Loucy (cell line): ENCODE results near the gene LTBP1.

Experiments used
- H2AFZ ChIP-seq: fragments of 200-600 bp; sonication (generic); 2 replicates; pipeline ENCODE4 v1.6.0; 2016; ENCODE audit warnings: antibody characterized with exemption, mild to moderate bottlenecking, low read length, moderate library complexity
- H3F3A ChIP-seq: fragments of 200-600 bp; 2 replicates; pipeline ENCODE4 v1.6.0; 2016; ENCODE audit warnings: antibody characterized with exemption, low read depth, mild to moderate bottlenecking
- H3K27me3 ChIP-seq: fragments of 200-600 bp; sonication (generic); 2 replicates; pipeline ENCODE4 v1.6.1; 2014; ENCODE audit warnings: low read length, mild to moderate bottlenecking; ENCODE audit not compliant: insufficient read depth, poor library complexity, severe bottlenecking
- H3K36me3 ChIP-seq: fragments of 200-600 bp; sonication (generic); 2 replicates; pipeline ENCODE4 v1.6.1; 2016; ENCODE audit warnings: low read length; ENCODE audit not compliant: insufficient read depth
- H3K4me1 ChIP-seq: fragments of 200-600 bp; sonication (generic); 2 replicates; pipeline ENCODE4 v1.5.1; 2014; ENCODE audit warnings: low read length, mild to moderate bottlenecking; ENCODE audit not compliant: insufficient read depth, poor library complexity, severe bottlenecking
- H3K4me2 ChIP-seq: fragments of 200-600 bp; sonication (generic); 2 replicates; pipeline ENCODE4 v1.6.0; 2014; ENCODE audit warnings: antibody characterized with exemption, low read length, low read depth, mild to moderate bottlenecking; ENCODE audit not compliant: poor library complexity, severe bottlenecking
- H3K4me3 ChIP-seq: fragments of 200-600 bp; sonication (generic); 2 replicates; pipeline ENCODE4 v1.5.1; 2014; ENCODE audit warnings: low read length, mild to moderate bottlenecking, mixed read lengths; ENCODE audit not compliant: poor library complexity, severe bottlenecking
- H3K79me2 ChIP-seq: fragments of 200-600 bp; sonication (generic); 2 replicates; pipeline ENCODE4 v1.6.1; 2014; ENCODE audit warnings: low read length; ENCODE audit not compliant: insufficient read depth
- H3K9ac ChIP-seq: fragments of 200-600 bp; sonication (generic); 2 replicates; pipeline ENCODE4 v1.6.0; 2014; ENCODE audit warnings: mild to moderate bottlenecking, low read depth, low read length, moderate library complexity; ENCODE audit not compliant: poor library complexity, severe bottlenecking
- H3K9me2 ChIP-seq: fragments of 200-600 bp; sonication (generic); replicated peaks from 2 replicates; pipeline ENCODE4 v1.6.1; 2016; ENCODE audit warnings: low read depth, low read length, mixed read lengths
- H3K9me3 ChIP-seq: fragments of 200-600 bp; sonication (generic); 2 replicates; pipeline ENCODE4 v1.6.1; 2014; ENCODE audit warnings: mild to moderate bottlenecking, antibody characterized with exemption, low read length, low read depth; ENCODE audit not compliant: insufficient read depth
- H4K20me1 ChIP-seq: fragments of 200-600 bp; sonication (generic); 2 replicates; pipeline ENCODE4 v1.6.0; 2014; ENCODE audit warnings: antibody characterized with exemption, low read length, mild to moderate bottlenecking; ENCODE audit not compliant: insufficient read depth, poor library complexity, severe bottlenecking
- EZH2phosphoT487 ChIP-seq: fragments of 200-600 bp; IDR thresholded peaks from 2 replicates; pipeline ENCODE4 v1.6.1; 2018; ENCODE audit warnings: antibody characterized with exemption, mild to moderate bottlenecking, moderate library complexity, borderline replicate concordance
- TF ChIP-seq, protein P1 (sequence below): fragments of 200-600 bp; sonication (generic); conservative IDR thresholded peaks from 2 replicates; pipeline ENCODE4 v1.5.1; 2014; ENCODE audit warnings: mild to moderate bottlenecking, antibody characterized with exemption, low read length

Gene LTBP1, protein sequence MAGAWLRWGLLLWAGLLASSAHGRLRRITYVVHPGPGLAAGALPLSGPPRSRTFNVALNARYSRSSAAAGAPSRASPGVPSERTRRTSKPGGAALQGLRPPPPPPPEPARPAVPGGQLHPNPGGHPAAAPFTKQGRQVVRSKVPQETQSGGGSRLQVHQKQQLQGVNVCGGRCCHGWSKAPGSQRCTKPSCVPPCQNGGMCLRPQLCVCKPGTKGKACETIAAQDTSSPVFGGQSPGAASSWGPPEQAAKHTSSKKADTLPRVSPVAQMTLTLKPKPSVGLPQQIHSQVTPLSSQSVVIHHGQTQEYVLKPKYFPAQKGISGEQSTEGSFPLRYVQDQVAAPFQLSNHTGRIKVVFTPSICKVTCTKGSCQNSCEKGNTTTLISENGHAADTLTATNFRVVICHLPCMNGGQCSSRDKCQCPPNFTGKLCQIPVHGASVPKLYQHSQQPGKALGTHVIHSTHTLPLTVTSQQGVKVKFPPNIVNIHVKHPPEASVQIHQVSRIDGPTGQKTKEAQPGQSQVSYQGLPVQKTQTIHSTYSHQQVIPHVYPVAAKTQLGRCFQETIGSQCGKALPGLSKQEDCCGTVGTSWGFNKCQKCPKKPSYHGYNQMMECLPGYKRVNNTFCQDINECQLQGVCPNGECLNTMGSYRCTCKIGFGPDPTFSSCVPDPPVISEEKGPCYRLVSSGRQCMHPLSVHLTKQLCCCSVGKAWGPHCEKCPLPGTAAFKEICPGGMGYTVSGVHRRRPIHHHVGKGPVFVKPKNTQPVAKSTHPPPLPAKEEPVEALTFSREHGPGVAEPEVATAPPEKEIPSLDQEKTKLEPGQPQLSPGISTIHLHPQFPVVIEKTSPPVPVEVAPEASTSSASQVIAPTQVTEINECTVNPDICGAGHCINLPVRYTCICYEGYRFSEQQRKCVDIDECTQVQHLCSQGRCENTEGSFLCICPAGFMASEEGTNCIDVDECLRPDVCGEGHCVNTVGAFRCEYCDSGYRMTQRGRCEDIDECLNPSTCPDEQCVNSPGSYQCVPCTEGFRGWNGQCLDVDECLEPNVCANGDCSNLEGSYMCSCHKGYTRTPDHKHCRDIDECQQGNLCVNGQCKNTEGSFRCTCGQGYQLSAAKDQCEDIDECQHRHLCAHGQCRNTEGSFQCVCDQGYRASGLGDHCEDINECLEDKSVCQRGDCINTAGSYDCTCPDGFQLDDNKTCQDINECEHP (N-terminal part only)

DNA sequence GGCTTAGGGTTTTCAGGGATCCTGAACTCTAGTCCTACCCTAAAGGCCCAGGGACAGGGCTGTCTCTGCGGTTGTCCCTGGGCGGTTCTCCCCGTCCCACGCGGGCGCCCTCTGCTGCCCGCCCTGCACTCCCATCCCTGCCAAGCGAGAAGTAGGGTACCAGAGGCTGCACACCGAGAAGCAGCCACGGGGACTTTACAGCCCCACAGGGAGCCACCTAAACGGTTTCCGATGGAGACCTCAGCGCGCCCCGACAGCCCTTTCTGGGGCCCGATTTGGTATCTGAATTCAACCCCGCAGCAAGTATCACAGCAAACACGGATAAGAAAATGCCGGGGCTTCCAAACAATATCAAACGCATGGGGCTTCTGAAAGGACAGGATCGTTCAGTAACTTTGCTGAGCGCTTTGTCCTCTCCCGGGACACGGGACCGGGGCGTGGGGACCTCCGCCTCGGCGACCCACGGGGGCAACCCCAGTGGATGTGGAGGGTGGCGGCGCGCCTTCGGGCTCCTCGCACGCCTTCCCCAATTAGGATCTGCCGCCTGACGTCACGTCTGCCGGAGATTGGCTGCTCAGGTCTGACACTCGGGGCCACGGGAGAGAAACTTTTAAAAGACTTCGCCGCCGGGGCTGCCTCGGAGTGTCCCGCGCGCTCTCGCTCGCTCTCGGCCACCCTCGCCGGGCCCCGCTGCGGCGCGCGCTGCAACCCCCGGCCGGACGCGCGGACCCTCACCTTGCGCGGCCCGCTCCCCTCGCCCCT is at the start of gene LTBP1:
Gene LTBP1 (plus strand): TSS at position 640 of the 762 bp plus-strand sequence. CDS start 372 bp downstream, outside the sequence.
- Histone ChIP-seq H3K9me3 (no peaks in the 10 kb centered on the region), H3K36me3 (no peaks in the 10 kb centered on the region), H3K27me3 (peaks cover 8% of the 10 kb centered on the region), H3K9me2 (no peaks in the 10 kb centered on the region), H2AFZ (peak within 1 kb of the TSS; percentile 96), H3K4me1 (peaks cover 13% of the 10 kb centered on the region), H3K9ac (peak within 1 kb of the TSS; percentile 54), H4K20me1 (no peaks in the 10 kb centered on the region), H3K4me3 (peak within 1 kb of the TSS; percentile 84), H3K79me2 (no peaks in the 10 kb centered on the region), H3K4me2 (peak within 1 kb of the TSS; percentile 97), H3F3A (no peaks in the 10 kb centered on the region)
- no peak for TF ChIP-seq EZH2phosphoT487
- TF ChIP-seq, protein P1, sequence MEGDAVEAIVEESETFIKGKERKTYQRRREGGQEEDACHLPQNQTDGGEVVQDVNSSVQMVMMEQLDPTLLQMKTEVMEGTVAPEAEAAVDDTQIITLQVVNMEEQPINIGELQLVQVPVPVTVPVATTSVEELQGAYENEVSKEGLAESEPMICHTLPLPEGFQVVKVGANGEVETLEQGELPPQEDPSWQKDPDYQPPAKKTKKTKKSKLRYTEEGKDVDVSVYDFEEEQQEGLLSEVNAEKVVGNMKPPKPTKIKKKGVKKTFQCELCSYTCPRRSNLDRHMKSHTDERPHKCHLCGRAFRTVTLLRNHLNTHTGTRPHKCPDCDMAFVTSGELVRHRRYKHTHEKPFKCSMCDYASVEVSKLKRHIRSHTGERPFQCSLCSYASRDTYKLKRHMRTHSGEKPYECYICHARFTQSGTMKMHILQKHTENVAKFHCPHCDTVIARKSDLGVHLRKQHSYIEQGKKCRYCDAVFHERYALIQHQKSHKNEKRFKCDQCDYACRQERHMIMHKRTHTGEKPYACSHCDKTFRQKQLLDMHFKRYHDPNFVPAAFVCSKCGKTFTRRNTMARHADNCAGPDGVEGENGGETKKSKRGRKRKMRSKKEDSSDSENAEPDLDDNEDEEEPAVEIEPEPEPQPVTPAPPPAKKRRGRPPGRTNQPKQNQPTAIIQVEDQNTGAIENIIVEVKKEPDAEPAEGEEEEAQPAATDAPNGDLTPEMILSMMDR = peak; percentile 90

DNA sequence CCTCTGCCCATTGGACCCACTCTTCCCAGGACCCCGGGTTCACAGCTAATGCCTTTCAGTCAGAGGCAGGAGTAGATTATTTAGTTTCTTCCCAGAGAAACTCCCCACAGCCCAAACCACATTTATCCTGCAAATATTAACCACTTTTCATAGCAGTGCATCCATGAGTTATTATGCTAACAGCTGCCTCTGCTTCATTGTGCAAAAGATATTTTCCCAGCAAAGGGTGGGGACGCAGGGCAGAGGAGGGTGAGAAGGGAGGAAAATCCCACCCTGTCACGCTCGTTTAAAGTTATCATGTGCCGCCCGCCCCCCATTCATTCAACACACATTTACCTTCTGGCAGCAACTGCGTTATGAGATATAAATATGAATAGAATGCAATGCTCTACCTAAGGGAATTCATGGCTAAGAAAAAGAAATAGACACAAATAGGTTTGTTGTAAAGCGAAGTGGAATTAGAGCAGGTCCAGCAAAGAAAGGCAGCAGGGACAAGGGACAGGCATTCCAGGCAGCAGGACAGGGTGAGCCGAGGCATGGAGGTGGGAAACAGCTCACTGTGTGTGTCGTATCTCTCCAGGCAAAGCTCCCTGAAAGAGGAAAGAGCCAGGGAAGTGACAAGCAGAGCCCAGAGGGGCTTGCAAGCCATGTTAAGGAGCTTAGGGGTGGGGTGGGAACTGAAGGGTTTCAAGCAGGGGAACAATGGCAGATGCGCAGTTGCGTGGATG is 46.3 kb upstream of the LTBP1 start:
- Histone ChIP-seq H3K27me3 (no peaks in the 10 kb centered on the region), H4K20me1 (no peaks in the 10 kb centered on the region), H3K9me2 (no peaks in the 10 kb centered on the region), H3K4me3 (no peak overlapping the region), H3K4me1 (no peaks in the 10 kb centered on the region), H3K36me3 (no peaks in the 10 kb centered on the region), H3K4me2 (no peak overlapping the region), H3F3A (no peaks in the 10 kb centered on the region), H3K9ac (no peak overlapping the region), H3K9me3 (peaks cover 3% of the 10 kb centered on the region; the same call in 1 of the 2 replicates), H3K79me2 (no peaks in the 10 kb centered on the region), H2AFZ (no peak overlapping the region; the same call in 1 of the 2 replicates)
- TF ChIP-seq, protein P1 = no peak
